Right lobe of liver (tissue), 6 donors: ENCODE data around the gene PERM1. TPM values are rescaled to one million over a fixed set of nuclear protein-coding genes. Genes with fewer than 3 reads are reported as not detected.

Experiments used
- ATAC-seq, 4 donors: fragments of 200-7000 bp; cut with Tn5 transposase; one replicate each; pipeline ENCODE4 v1.9.1; 2020; ENCODE audit warnings: mild to moderate bottlenecking in 4 of 4, moderate library complexity in 4 of 4
- DNase-seq, 3 donors: peaks; one replicate each; pipeline ENCODE4 v3.0.0-alpha.2; 2020
- H3K27ac ChIP-seq, 3 donors: fragments of 200-600 bp; one replicate each; pipeline ENCODE4 v1.8.0; 2022
- H3K27me3 ChIP-seq, 2 donors: fragments of 200-600 bp; one replicate each; pipeline ENCODE4 v1.8.0; 2022
- H3K36me3 ChIP-seq, 4 donors: fragments of 200-600 bp; sonication (generic) in 1 of 4; one replicate each; pipeline versions ENCODE4 v1.5.1 to v1.8.0; 2017 to 2022; ENCODE audit warnings: control low read depth in 1 of 4
- H3K4me1 ChIP-seq, 4 donors: fragments of 200-600 bp; sonication (generic) in 1 of 4; one replicate each; pipeline versions ENCODE4 v1.5.1 to v1.8.0; 2017 to 2022; ENCODE audit warnings: control low read depth in 1 of 4
- H3K4me3 ChIP-seq, 3 donors: fragments of 200-600 bp; one replicate each; pipeline ENCODE4 v1.8.0; 2022
- H3K9me3 ChIP-seq, 4 donors: fragments of 200-600 bp; sonication (generic) in 1 of 4; one replicate each; pipeline versions ENCODE4 v1.5.1 to v1.8.0; 2017 to 2022; ENCODE audit warnings: control low read depth in 1 of 4
- CTCF ChIP-seq, 4 donors: fragments of 200-600 bp in 3 of 4; fragments of 450-650 bp in 1 of 4; IDR thresholded peaks; one replicate each; pipeline versions ENCODE4 v1.5.1 to v1.8.0; 2016 to 2022; ENCODE audit warnings: antibody characterized with exemption in 4 of 4, mild to moderate bottlenecking in 2 of 4
- POLR2A ChIP-seq: fragments of 450-650 bp; IDR thresholded peaks from one replicate; pipeline ENCODE4 v1.6.1; 2017; ENCODE audit warnings: antibody characterized with exemption, mild to moderate bottlenecking
- WGBS: methylation state at CpG from one replicate; pipeline ENCODE4 v1.1.6; 2018; ENCODE audit warnings: low coverage, low lambda C conversion rate; ENCODE audit not compliant: insufficient coverage; ENCODE audit errors: missing lambda C conversion rate; 5-methylcytosine and 5-hydroxymethylcytosine counted together
- intact Hi-C, 2 donors: fragments of 100-400 bp; cut with DNase I; formaldehyde crosslinking; loops; one replicate each; pipeline versions ENCODE4 v1.11.2 to v1.14.1; 2022
- total RNA-seq, 6 experiments: library from RNA; depleted of rRNA in 2 of 6; stranded (reverse); fragments of >200 nt in 2 of 6; fragmentation: NEBNext Ultra II Directional in 3 of 6; extraction: Animal tissue kit (Norgen Biotek cat#: 25700) in 3 of 6; gene quantifications; one replicate each; pipeline versions ENCODE4 v1.1.0 to v1.2.4, GENCODE V29; 2016 to 2023
- donor health status: DM: no; HTN: yes; CAD: no.
- donor health status: DM: no; HTN: no; CAD: no.
- donor health status: DM: no; HTN: no; CAD: no.
- donor health status: DM: no; HTN: yes; CAD: no.
- donor health status: DM: no; HTN: yes; CAD: no.

Gene PERM1
- total RNA-seq, 6 experiments from 2014 or later = 0.18 to 0.46 (median 0.28) TPM; not detected in 2

GRCh38 chr1:985126-985525 is 3.2 kb upstream of the PERM1 start:
- 69% methylated on average over 9 of the region's 13 CpGs for WGBS
- no peak for ATAC-seq
- H3K27ac ChIP-seq = no peak overlapping the region
- DNase-seq = no peak
- H3K9me3 ChIP-seq = no peaks in the 10 kb centered on the region
- H3K4me3 ChIP-seq = no peak overlapping the region
- intact Hi-C loops = loop anchor here in 1 of 2 donors (10.0 kb wide), 1 partner anchor 80 kb away; no protein-coding TSS in a partner anchor
- H3K4me1 ChIP-seq = no peaks in the 10 kb centered on the region
- H3K27me3 ChIP-seq = no peaks in the 10 kb centered on the region
- TF ChIP-seq CTCF (IDR thresholded peaks at IDR 0.05) = no peak
- TF ChIP-seq POLR2A = no peak
- H3K36me3 ChIP-seq = no peaks in the 10 kb centered on the region

GRCh38 chr1:984476-984814 is 2.6 kb upstream of the PERM1 start:
- H3K36me3 ChIP-seq = no peaks in the 10 kb centered on the region
- intact Hi-C loops = loop anchor here in 1 of 2 donors (10.0 kb wide), 1 partner anchor 80 kb away; no protein-coding TSS in a partner anchor
- no peak overlapping the region for H3K27ac ChIP-seq
- H3K4me1 ChIP-seq = no peaks in the 10 kb centered on the region
- no peak for DNase-seq
- H3K27me3 ChIP-seq = no peaks in the 10 kb centered on the region
- WGBS = 19% methylated on average over 9 of the region's 12 CpGs
- ATAC-seq = no peak
- TF ChIP-seq POLR2A (no peak), CTCF (IDR thresholded peaks at IDR 0.05) (peak in 2 of 4 donors; percentile 3 to 5)
- no peak overlapping the region for H3K4me3 ChIP-seq
- H3K9me3 ChIP-seq = no peaks in the 10 kb centered on the region

GRCh38 chr1:983798-984475 is 2.0 kb upstream of the PERM1 start:
- ATAC-seq (peak; percentile 70 to 83 (median 78)), DNase-seq (peak in 1 of 3 donors; percentile 54)
- H3K36me3 ChIP-seq = no peaks in the 10 kb centered on the region
- no peak overlapping the region for H3K4me3 ChIP-seq
- intact Hi-C loops = loop anchor here (2.0 to 10.0 kb wide), 2 partner anchors 81 kb away; no protein-coding TSS in a partner anchor
- H3K27ac ChIP-seq = no peak overlapping the region
- no peaks in the 10 kb centered on the region for H3K9me3 ChIP-seq
- WGBS = 11% methylated on average over 16 of the region's 29 CpGs
- no peaks in the 10 kb centered on the region for H3K27me3 ChIP-seq
- H3K4me1 ChIP-seq = no peaks in the 10 kb centered on the region
- TF ChIP-seq CTCF (IDR thresholded peaks at IDR 0.05) (peak; percentile 50 to 97 (median 88)), POLR2A (no peak)

- peak in 1 of 3 donors; percentile 20 for DNase-seq
- Histone ChIP-seq H3K27ac (no peak overlapping the region), H3K9me3 (no peaks in the 10 kb centered on the region), H3K27me3 (no peaks in the 10 kb centered on the region), H3K4me3 (no peak overlapping the region), H3K4me1 (no peaks in the 10 kb centered on the region), H3K36me3 (no peaks in the 10 kb centered on the region)
- intact Hi-C loops = loop anchor here (2.0 to 10.0 kb wide), 2 partner anchors 82 kb away; no protein-coding TSS in a partner anchor
- TF ChIP-seq CTCF (IDR thresholded peaks at IDR 0.05) (no peak), POLR2A (no peak)
- no peak for ATAC-seq
- 62% methylated on average over 20 of the region's 43 CpGs for WGBS
Measured at GRCh38 chr1:982765-983436, 1.0 kb upstream of the PERM1 start.
